GM12892 (cell line): ENCODE data around the gene FBXL2.

ENCODE experiments used
- POLR2A ChIP-seq: IDR thresholded peaks from 2 replicates; pipeline ENCODE4 v1.6.1; 2011; ENCODE audit warnings: low read depth, low read length, control low read depth
- POLR2AphosphoS5 ChIP-seq: IDR thresholded peaks from 2 replicates; pipeline ENCODE4 v1.6.1; 2011; ENCODE audit warnings: low read depth, low read length, control low read depth
- TAF1 ChIP-seq: IDR thresholded peaks from 2 replicates; pipeline ENCODE4 v1.6.1; 2011; ENCODE audit warnings: low read depth, mild to moderate bottlenecking, control low read depth, low read length, borderline replicate concordance

GRCh38 chr3:33313331-33313730 lies 36.1 kb downstream of the FBXL2 start:
- TF ChIP-seq TAF1 (no peak), POLR2A (no peak), POLR2AphosphoS5 (no peak)
